Measurements from ENCODE around the gene PTPN1. TPM values are rescaled to one million over a fixed set of nuclear protein-coding genes. Genes with fewer than 3 reads are reported as not detected.

The PTPN1 gene
- total and polyA plus RNA-seq, 8 donors: 10.8 to 26.8 (median 16.8) TPM

GRCh38 chr20:50594591-50595432, 84.6 kb downstream of the PTPN1 start:
- no peak overlapping the region for H3K27ac ChIP-seq
- no peak overlapping the region for H3K4me3 ChIP-seq
- TF ChIP-seq CTCF (IDR thresholded peaks at IDR 0.05) (no peak), POLR2A (IDR thresholded peaks at IDR 0.05) (no peak), EP300 (IDR thresholded peaks at IDR 0.05) (no peak), POLR2AphosphoS5 (IDR thresholded peaks at IDR 0.05) (no peak)
- peaks cover 2 to 22% (median 9%) of the 10 kb centered on the region in 4 donors for H3K36me3 ChIP-seq
- intact Hi-C loops (cut with DNase I; ENCODE audit: low total_unique reads): no loop called here
- no peak for DNase-seq
- WGBS, 5 donors: 42 to 49% (median 47%) methylated on average over 18 to 19 of the region's 19 CpGs
- no peaks in the 10 kb centered on the region for H3K9me3 ChIP-seq
- peaks cover 7 to 61% (median 37%) of the 10 kb centered on the region in 4 donors for H3K4me1 ChIP-seq
- peaks cover 0 to 20% (median 0%) of the 10 kb centered on the region in 3 donors for H3K27me3 ChIP-seq

- DNase-seq: no peak
- WGBS, 5 donors: 48 to 69% (median 62%) methylated on average over 3 to 6 of the region's 6 CpGs
These were observed 85.3 kb downstream of the PTPN1 start for GRCh38 chr20:50595433-50595895.

DNA sequence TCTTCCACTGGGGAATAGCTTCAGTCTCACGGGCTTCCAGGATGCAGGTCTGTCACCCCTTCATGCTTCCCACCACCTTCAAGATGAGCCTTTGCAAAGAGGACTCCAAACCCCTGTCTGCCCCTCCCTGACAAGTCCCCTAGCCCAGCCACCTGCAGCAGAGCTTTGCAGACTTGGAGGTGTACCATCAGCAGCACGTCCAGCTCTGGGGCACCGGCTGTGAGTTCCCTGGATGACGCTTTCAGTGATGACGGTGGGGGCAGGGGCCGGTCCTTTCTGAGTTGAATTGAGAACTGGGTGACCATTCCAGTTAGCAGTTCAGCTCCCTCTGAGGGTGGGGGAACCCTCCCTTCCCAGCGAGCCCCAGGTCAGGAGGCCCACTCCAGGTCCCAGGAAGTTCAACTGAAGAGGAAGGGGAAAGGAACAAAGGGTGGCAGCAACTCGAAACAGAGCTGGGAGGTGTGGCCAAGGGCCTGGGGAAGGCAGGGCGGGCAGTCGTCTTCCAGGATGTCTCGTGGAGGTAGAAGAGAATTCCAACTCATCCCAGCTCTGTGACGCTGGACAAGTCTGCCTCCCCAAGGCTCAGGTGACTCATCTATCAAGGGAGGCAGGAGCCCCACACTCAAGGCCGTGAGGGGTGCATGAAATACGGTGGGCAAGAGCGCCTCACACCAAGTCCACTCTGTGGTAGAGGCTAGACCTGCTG, 86.0 kb downstream of the PTPN1 start:
- peak in 1 of 2 donors; percentile 51 for DNase-seq
- no peaks in the 10 kb centered on the region for H3K9me3 ChIP-seq
- H3K27ac ChIP-seq: no peak overlapping the region
- TF ChIP-seq EP300 (IDR thresholded peaks at IDR 0.05): no peak
- TF ChIP-seq CTCF (IDR thresholded peaks at IDR 0.05): no peak
- no peak for TF ChIP-seq POLR2A (IDR thresholded peaks at IDR 0.05)
- no peak for TF ChIP-seq POLR2AphosphoS5 (IDR thresholded peaks at IDR 0.05)
- H3K4me1 ChIP-seq: peaks cover 7 to 60% (median 37%) of the 10 kb centered on the region in 4 donors
- H3K27me3 ChIP-seq: peaks cover 0 to 20% (median 0%) of the 10 kb centered on the region in 3 donors
- H3K4me3 ChIP-seq: no peak overlapping the region
- peaks cover 0 to 11% (median 2%) of the 10 kb centered on the region in 4 donors for H3K36me3 ChIP-seq
- intact Hi-C loops (cut with DNase I; ENCODE audit: low total_unique reads): no loop called here
- WGBS, 5 donors: 23 to 51% (median 30%) methylated on average over 10 to 15 of the region's 15 CpGs

More at GRCh38 chr20:50595433-50595895, 85.3 kb downstream of the PTPN1 start:
- no peaks in the 10 kb centered on the region for H3K9me3 ChIP-seq
- no peak overlapping the region for H3K4me3 ChIP-seq
- H3K4me1 ChIP-seq: peaks cover 7 to 61% (median 37%) of the 10 kb centered on the region in 4 donors
- TF ChIP-seq POLR2A (IDR thresholded peaks at IDR 0.05) (no peak), POLR2AphosphoS5 (IDR thresholded peaks at IDR 0.05) (no peak), EP300 (IDR thresholded peaks at IDR 0.05) (no peak), CTCF (IDR thresholded peaks at IDR 0.05) (no peak)
- peaks cover 0 to 20% (median 0%) of the 10 kb centered on the region in 3 donors for H3K27me3 ChIP-seq
- H3K36me3 ChIP-seq: peaks cover 0 to 15% (median 4%) of the 10 kb centered on the region in 4 donors
- no peak overlapping the region for H3K27ac ChIP-seq
- intact Hi-C loops (cut with DNase I; ENCODE audit: low total_unique reads): no loop called here

DNA sequence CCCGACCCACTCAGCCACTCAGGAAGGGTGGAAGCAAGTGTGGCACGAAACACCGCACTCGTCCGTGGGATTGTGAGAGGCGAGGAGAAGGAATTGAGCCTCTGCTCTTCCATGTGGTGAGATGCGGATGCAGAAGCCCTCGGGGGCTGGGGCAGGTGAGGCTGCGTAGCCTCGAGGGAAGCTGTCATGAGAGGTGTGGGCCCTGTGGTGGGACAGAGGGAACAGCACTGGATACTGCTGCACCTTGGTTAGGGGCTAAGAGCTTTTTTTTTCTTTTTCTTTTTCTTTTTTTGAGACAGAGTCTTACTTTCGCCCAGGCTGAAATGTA, 86.5 kb downstream of the PTPN1 start:
- WGBS, 5 donors: 87 to 93% (median 90%) methylated on average over 11 of the region's 11 CpGs
- Histone ChIP-seq H3K27ac (no peak overlapping the region), H3K27me3 (peaks cover 0 to 20% (median 0%) of the 10 kb centered on the region in 3 donors), H3K9me3 (no peaks in the 10 kb centered on the region), H3K4me3 (no peak overlapping the region), H3K36me3 (peaks cover 0 to 11% (median 2%) of the 10 kb centered on the region in 4 donors), H3K4me1 (peaks cover 7 to 54% (median 34%) of the 10 kb centered on the region in 4 donors)
- intact Hi-C loops (cut with DNase I; ENCODE audit: low total_unique reads): no loop called here
- TF ChIP-seq POLR2AphosphoS5 (IDR thresholded peaks at IDR 0.05): no peak
- TF ChIP-seq POLR2A (IDR thresholded peaks at IDR 0.05): no peak
- TF ChIP-seq EP300 (IDR thresholded peaks at IDR 0.05): no peak
- no peak for TF ChIP-seq CTCF (IDR thresholded peaks at IDR 0.05)
- no peak for DNase-seq

Data from stomach (tissue), 9 donors.